Activated T-helper 2 cell treated with anti-CD3 and anti-CD28 coated beads, Interferon-gamma antibody, Interleukin-2, Interleukin-4, amounts not matched to agents 10 μg/mL and 5 μg/mL and 100 μg/mL, durations not matched to agents 14 hours and 24 hours and 36 hours (primary cell): ENCODE data around the gene C6orf62. TPM values are rescaled to one million over a fixed set of nuclear protein-coding genes. Genes with fewer than 3 reads are reported as not detected.
A peak's percentile ranks its signal among the peaks of the same experiment; 100 is the strongest.
"Not testable (repeated sequence)": the region's sequence is repeated elsewhere in the genome, so short reads cannot be mapped to it uniquely, and the experiment has no call there.

Experiments
- DNase-seq: peaks from one replicate; pipeline ENCODE4 v3.0.0; 2021; ENCODE audit warnings: low spot score
- H3K27ac Mint-ChIP-seq: one replicate; pipeline ENCODE4 v1.8.0; 2021; ENCODE audit warnings: mixed read lengths
- H3K27me3 Mint-ChIP-seq: one replicate; pipeline ENCODE4 v1.8.0; 2021; ENCODE audit warnings: low read depth, mixed read lengths
- H3K36me3 Mint-ChIP-seq: one replicate; pipeline ENCODE4 v1.8.0; 2021; ENCODE audit warnings: low read depth, mixed read lengths
- H3K4me1 Mint-ChIP-seq: one replicate; pipeline ENCODE4 v1.8.0; 2021; ENCODE audit warnings: low read depth, mixed read lengths
- H3K4me3 Mint-ChIP-seq: one replicate; pipeline ENCODE4 v1.8.0; 2021; ENCODE audit warnings: low read depth, mild to moderate bottlenecking, moderate library complexity, mixed read lengths
- H3K9me3 Mint-ChIP-seq: one replicate; pipeline ENCODE4 v1.8.0; 2021; ENCODE audit warnings: mixed read lengths
- intact Hi-C: fragments of 100-400 bp; cut with micrococcal nuclease; formaldehyde crosslinking; loops from one replicate; pipeline ENCODE4 v1.15.1; 2023
- total RNA-seq: library from RNA; stranded (reverse); gene quantifications from 2 replicates; pipeline ENCODE4 v1.2.3, GENCODE V29; 2022

The C6orf62 gene
- total RNA-seq, 1 donor from 2014 or later, result 122 TPM

- H3K27me3 Mint-ChIP-seq, H3K4me3 Mint-ChIP-seq, DNase-seq, H3K4me1 Mint-ChIP-seq, H3K36me3 Mint-ChIP-seq, H3K9me3 Mint-ChIP-seq, H3K27ac Mint-ChIP-seq, intact Hi-C loops: not testable (repeated sequence)
Observed at GRCh38 chr6:24754378-24754777, 35.4 kb upstream of the C6orf62 start.

- intact Hi-C loops, result no loop called here
- no peaks in the 10 kb centered on the region for H3K36me3 Mint-ChIP-seq
- no peaks in the 10 kb centered on the region for H3K4me1 Mint-ChIP-seq
Observed at GRCh38 chr6:24753545-24753944, 34.6 kb upstream of the C6orf62 start.

GRCh38 chr6:24752917-24753492 lies 34.1 kb upstream of the C6orf62 start:
- no peak overlapping the region for H3K4me3 Mint-ChIP-seq
- intact Hi-C loops, result no loop called here
- DNase-seq, result no peak
- H3K36me3 Mint-ChIP-seq, result no peaks in the 10 kb centered on the region
- H3K9me3 Mint-ChIP-seq, result no peaks in the 10 kb centered on the region
- H3K27me3 Mint-ChIP-seq, result peaks cover 5% of the 10 kb centered on the region
- no peak overlapping the region for H3K27ac Mint-ChIP-seq
- H3K4me1 Mint-ChIP-seq, result no peaks in the 10 kb centered on the region

More at GRCh38 chr6:24753545-24753944, 34.6 kb upstream of the C6orf62 start:
- H3K27ac Mint-ChIP-seq, result no peak overlapping the region
- H3K4me3 Mint-ChIP-seq, result no peak overlapping the region
- DNase-seq, result no peak
- H3K27me3 Mint-ChIP-seq, result peaks cover 5% of the 10 kb centered on the region
- H3K9me3 Mint-ChIP-seq, result no peaks in the 10 kb centered on the region

- Mint-ChIP-seq H3K9me3 (no peaks in the 10 kb centered on the region), H3K36me3 (no peaks in the 10 kb centered on the region), H3K27ac (no peak overlapping the region), H3K4me3 (no peak overlapping the region), H3K27me3 (peaks cover 5% of the 10 kb centered on the region), H3K4me1 (no peaks in the 10 kb centered on the region)
- intact Hi-C loops, result no loop called here
- DNase-seq, result no peak
Observed at GRCh38 chr6:24752503-24752902, 33.5 kb upstream of the C6orf62 start.

GRCh38 chr6:24750878-24751277 lies 31.9 kb upstream of the C6orf62 start:
- H3K4me3 Mint-ChIP-seq, H3K9me3 Mint-ChIP-seq, H3K36me3 Mint-ChIP-seq, H3K4me1 Mint-ChIP-seq, DNase-seq, intact Hi-C loops, H3K27me3 Mint-ChIP-seq, H3K27ac Mint-ChIP-seq: not testable (repeated sequence)

GRCh38 chr6:24749297-24749696 lies 30.3 kb upstream of the C6orf62 start:
- Mint-ChIP-seq H3K4me1 (no peaks in the 10 kb centered on the region), H3K27me3 (peaks cover 5% of the 10 kb centered on the region), H3K4me3 (no peak overlapping the region), H3K27ac (no peak overlapping the region), H3K36me3 (no peaks in the 10 kb centered on the region), H3K9me3 (no peaks in the 10 kb centered on the region)
- DNase-seq, result no peak
- intact Hi-C loops, result no loop called here

GRCh38 chr6:24744911-24745310 lies 26.0 kb upstream of the C6orf62 start:
- H3K4me1 Mint-ChIP-seq, result peaks cover 19% of the 10 kb centered on the region
- no peak overlapping the region for H3K4me3 Mint-ChIP-seq
- no peak overlapping the region for H3K27ac Mint-ChIP-seq
- intact Hi-C loops, result no loop called here
- H3K9me3 Mint-ChIP-seq, result peaks cover 10% of the 10 kb centered on the region
- no peaks in the 10 kb centered on the region for H3K36me3 Mint-ChIP-seq
- H3K27me3 Mint-ChIP-seq, result no peaks in the 10 kb centered on the region
- no peak for DNase-seq

DNA sequence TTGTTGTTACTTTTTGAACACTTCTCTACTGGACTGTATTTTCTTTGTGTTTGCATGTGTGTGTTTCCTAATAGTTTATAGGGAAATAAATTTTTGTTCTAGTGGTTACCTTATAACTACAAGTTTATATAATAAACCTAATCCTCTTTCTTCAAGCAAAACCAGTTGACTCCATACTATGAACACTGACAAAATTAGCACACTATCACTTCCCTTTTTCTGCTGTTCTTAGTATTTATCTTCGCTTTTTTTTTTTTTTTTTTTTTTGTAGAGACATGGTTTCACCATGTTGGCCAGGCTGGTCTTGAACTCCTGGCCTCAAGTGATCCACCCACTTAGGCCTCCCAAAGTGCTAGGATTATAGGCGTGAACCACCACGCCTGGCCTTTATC lies 25.0 kb upstream of the C6orf62 start:
- peaks cover 19% of the 10 kb centered on the region for H3K4me1 Mint-ChIP-seq
- H3K27me3 Mint-ChIP-seq, result no peaks in the 10 kb centered on the region
- intact Hi-C loops, result loop anchor here (1.0 to 2.0 kb wide), 4 partner anchors 23 to 230 kb away; partner anchors contain the start of genes ACOT13, GMNN and TDP2
- H3K4me3 Mint-ChIP-seq, result no peak overlapping the region
- peaks cover 10% of the 10 kb centered on the region for H3K9me3 Mint-ChIP-seq
- H3K27ac Mint-ChIP-seq, result peak overlapping the region; percentile 79
- no peak for DNase-seq
- no peaks in the 10 kb centered on the region for H3K36me3 Mint-ChIP-seq

DNA sequence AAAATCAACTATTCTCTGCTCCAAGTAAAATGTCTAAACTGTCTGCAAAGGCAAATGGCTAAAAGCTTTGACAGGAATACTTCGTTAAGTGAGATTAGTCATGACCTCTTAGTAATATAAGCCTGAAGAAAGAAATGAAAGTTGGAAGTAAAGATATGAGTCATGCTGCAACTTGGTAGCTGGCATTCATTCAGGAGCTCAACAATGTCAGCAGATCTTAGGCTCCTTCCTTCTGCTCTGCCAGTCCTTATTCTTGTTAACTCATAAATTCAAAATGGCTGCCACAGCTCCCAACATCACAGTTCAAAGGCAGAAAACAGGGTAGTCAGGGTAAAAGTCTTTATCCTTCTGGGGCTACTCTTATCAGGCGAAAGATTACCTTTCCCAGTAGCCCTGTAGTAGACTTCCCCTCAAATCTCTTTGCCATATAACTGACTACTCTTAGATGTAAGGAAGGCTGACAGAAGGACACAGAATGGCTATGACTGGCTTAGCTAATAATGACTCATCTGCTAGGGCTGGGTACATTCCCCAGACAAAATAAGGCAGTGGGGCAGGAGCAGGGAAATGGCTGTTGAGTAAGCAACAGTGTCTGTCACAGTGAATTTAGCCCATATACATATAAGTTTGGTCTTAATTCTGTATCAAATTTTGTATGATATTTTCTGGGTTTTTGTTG lies 24.4 kb upstream of the C6orf62 start:
- Mint-ChIP-seq H3K9me3 (peaks cover 10% of the 10 kb centered on the region), H3K27me3 (no peaks in the 10 kb centered on the region), H3K4me1 (peaks cover 19% of the 10 kb centered on the region), H3K36me3 (no peaks in the 10 kb centered on the region), H3K27ac (peak overlapping the region; percentile 79), H3K4me3 (no peak overlapping the region)
- DNase-seq, result no peak
- intact Hi-C loops, result loop anchor here (1.0 to 2.0 kb wide), 4 partner anchors 22 to 231 kb away; partner anchors contain the start of genes ACOT13, GMNN and TDP2

DNA sequence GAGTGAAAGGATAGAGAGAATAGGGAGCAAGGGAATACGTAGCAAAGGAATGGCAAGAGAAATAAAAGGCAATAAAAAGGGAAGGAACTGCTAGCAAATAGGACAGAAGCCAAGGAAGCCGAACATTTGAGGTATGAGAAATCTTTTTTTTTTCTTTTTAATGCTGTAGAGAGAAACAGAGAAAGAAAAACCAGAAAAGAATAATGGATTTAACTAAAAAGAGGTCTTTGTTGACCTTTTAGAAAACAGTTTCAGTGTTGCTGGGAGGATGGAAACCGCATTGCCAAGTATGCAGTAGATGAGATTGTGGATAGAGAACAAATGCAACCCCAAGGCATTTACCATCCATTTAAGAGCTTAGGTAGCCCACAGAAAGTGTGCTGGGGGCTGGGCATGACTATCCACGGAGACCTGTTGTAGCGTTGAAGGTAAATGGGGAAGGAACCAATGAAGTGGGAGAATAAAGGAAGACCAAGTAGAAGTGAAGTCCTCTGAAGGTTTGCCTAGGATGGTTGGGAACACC lies 23.3 kb upstream of the C6orf62 start:
- Mint-ChIP-seq H3K9me3 (peaks cover 10% of the 10 kb centered on the region), H3K4me1 (peaks cover 19% of the 10 kb centered on the region), H3K4me3 (no peak overlapping the region), H3K36me3 (no peaks in the 10 kb centered on the region), H3K27ac (peak overlapping the region; percentile 44), H3K27me3 (no peaks in the 10 kb centered on the region)
- intact Hi-C loops, result loop anchor here (2.0 kb wide), 2 partner anchors 33 to 75 kb away; partner anchors contain the start of genes ACOT13, GMNN and TDP2
- no peak for DNase-seq

- no peak for DNase-seq
- Mint-ChIP-seq H3K4me1 (peaks cover 22% of the 10 kb centered on the region), H3K27me3 (peaks cover 3% of the 10 kb centered on the region), H3K9me3 (peaks cover 10% of the 10 kb centered on the region), H3K36me3 (no peaks in the 10 kb centered on the region), H3K27ac (no peak overlapping the region), H3K4me3 (no peak overlapping the region)
- intact Hi-C loops, result no loop called here
Observed at GRCh38 chr6:24740861-24741260, 21.9 kb upstream of the C6orf62 start.

GRCh38 chr6:24738741-24739140 lies 19.8 kb upstream of the C6orf62 start:
- intact Hi-C loops, result no loop called here
- Mint-ChIP-seq H3K36me3 (no peaks in the 10 kb centered on the region), H3K27me3 (peaks cover 3% of the 10 kb centered on the region), H3K4me3 (no peak overlapping the region), H3K27ac (no peak overlapping the region), H3K4me1 (peaks cover 22% of the 10 kb centered on the region), H3K9me3 (peaks cover 10% of the 10 kb centered on the region)
- DNase-seq, result no peak

DNA sequence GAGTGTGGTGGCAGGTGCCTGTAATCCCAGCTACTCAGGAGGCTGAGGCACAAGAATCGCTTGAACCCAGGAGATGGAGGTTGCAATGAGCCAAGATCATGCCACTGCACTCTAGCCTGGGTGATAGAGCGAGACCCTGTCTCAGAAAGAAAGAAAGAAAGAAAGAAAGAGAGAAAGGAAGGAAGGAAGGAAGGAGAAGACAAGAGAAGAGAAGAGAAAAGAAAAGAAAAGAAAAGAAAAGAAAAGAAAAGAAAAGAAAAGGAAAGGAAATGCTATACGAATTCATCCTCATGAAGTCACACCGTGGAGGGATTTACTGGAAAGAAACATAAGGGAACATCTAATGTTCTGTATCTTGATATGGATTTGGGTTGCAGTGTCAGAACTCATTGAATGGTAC lies 15.8 kb upstream of the C6orf62 start:
- H3K27ac Mint-ChIP-seq, H3K27me3 Mint-ChIP-seq: not testable (repeated sequence)
- H3K9me3 Mint-ChIP-seq, result peaks cover 28% of the 10 kb centered on the region

More for the DNA sequence above, 15.8 kb upstream of the C6orf62 start:
- intact Hi-C loops, H3K4me1 Mint-ChIP-seq, DNase-seq, H3K4me3 Mint-ChIP-seq: not testable (repeated sequence)
- H3K36me3 Mint-ChIP-seq, result peaks cover 13% of the 10 kb centered on the region
